ENCODE results near the gene LAMB1. TPM values are rescaled to one million over a fixed set of nuclear protein-coding genes. Genes with fewer than 3 reads are reported as not detected.

LAMB1 gene
- total RNA-seq, 2 donors from 2014 or later = 91.6 to 96.7 TPM

DNA sequence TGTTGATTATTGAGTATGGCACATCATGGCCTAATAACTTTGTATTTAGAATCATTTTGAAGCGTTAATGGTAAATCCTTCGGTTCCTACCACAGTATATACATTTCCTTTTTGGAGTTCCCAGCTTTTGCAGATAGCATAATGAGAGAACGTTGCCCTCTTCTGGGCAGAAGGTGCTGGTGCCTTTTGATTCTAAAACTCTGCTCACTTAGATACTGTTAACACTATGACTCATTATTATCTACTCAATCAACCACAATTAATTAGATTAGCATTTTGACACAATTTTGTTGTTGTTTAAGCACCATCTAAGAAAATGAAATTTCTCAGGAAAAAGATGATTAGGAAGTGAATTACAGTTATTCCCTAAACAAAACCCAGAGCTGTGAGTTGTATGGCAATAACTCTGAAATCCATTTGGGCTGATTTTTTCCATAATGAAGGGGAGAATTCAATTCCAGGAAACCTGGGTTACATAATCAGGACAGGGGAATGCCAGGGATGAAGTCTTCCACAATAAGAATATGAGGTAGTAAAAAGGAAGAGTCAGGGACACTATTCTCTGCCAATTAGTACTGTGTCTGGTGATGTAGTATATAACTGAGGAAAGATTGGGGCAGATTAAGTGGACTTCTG, 123.4 kb downstream of the LAMB1 start:
- Histone ChIP-seq H3K27me3 (no peaks in the 10 kb centered on the region), H3K4me1 (no peaks in the 10 kb centered on the region), H3K36me3 (no peaks in the 10 kb centered on the region), H3K9ac (ENCODE audit: low read depth in 2 of 2, low read length in 2 of 2) (no peak overlapping the region), H3K27ac (no peak overlapping the region), H3K9me3 (no peaks in the 10 kb centered on the region), H3K4me3 (no peak overlapping the region)
- peak; percentile 41 for DNase-seq
- TF ChIP-seq, protein P1, sequence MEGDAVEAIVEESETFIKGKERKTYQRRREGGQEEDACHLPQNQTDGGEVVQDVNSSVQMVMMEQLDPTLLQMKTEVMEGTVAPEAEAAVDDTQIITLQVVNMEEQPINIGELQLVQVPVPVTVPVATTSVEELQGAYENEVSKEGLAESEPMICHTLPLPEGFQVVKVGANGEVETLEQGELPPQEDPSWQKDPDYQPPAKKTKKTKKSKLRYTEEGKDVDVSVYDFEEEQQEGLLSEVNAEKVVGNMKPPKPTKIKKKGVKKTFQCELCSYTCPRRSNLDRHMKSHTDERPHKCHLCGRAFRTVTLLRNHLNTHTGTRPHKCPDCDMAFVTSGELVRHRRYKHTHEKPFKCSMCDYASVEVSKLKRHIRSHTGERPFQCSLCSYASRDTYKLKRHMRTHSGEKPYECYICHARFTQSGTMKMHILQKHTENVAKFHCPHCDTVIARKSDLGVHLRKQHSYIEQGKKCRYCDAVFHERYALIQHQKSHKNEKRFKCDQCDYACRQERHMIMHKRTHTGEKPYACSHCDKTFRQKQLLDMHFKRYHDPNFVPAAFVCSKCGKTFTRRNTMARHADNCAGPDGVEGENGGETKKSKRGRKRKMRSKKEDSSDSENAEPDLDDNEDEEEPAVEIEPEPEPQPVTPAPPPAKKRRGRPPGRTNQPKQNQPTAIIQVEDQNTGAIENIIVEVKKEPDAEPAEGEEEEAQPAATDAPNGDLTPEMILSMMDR (IDR thresholded peaks at IDR 0.05) = peak; percentile 83
- intact Hi-C loops (cut with DNase I) = loop anchor here (2.0 to 10.0 kb wide), 4 partner anchors 105 to 417 kb away; no protein-coding TSS in a partner anchor

DNA sequence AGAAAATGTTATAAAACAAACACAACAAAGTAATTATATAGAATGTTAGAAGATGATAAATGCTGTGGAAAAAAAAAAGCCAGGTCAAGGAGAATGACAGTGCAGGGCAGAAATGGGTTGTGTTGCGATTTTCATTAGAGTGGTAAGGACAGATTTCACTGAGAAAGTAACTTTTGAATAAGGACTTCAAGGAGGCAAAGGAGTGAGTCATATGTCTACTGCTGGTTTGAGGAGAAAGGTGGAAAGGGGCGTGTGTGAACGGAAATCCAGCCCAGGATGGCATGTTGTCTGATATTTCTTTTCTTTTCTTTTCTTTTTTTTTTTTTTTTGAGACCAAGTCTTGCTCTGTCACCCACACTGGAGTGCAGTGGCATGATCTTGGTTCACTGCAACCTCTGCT, 124.3 kb downstream of the LAMB1 start:
- Histone ChIP-seq H3K27me3 (no peaks in the 10 kb centered on the region), H3K27ac (no peak overlapping the region), H3K9ac (ENCODE audit: low read depth in 2 of 2, low read length in 2 of 2) (no peak overlapping the region), H3K4me3 (no peak overlapping the region), H3K36me3 (no peaks in the 10 kb centered on the region), H3K4me1 (no peaks in the 10 kb centered on the region), H3K9me3 (no peaks in the 10 kb centered on the region)
- no peak for DNase-seq
- TF ChIP-seq, protein P1 (IDR thresholded peaks at IDR 0.05) = no peak
- intact Hi-C loops (cut with DNase I) = loop anchor here (2.0 to 10.0 kb wide), 3 partner anchors 104 to 416 kb away; no protein-coding TSS in a partner anchor

DNA sequence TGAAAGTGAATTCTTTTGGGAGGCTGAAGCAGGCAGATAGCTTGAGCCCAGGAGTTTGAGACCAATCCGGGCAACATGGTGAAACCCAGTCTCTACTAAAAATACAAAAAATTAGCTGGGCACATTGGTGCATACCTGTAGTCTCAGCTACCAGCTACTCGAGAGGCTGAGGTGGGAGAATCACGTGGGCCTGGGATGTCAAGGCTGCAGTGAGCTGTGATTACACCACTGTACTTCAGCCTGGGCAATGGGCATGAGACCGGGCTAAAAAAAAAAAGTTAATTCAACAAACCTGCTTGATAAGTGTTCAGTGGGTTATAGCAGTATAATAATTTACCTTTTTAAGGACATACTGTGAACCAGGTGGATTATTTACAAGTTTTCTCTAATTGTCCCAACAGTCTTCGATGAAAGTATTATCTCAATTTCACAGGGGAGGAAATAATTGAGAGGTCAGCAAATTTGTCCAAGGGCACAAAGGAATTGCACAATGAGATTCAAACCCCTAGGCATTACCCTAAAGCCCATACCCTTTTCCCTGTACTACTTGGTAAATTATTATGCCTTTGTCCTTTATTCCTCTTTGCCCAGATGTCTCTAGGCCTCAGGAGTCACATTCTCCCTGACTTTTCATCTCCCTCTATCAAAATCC, 125.1 kb downstream of the LAMB1 start:
- H3K4me1 ChIP-seq = no peaks in the 10 kb centered on the region
- intact Hi-C loops (cut with DNase I) = loop anchor here (2.0 to 10.0 kb wide), 3 partner anchors 103 to 416 kb away; no protein-coding TSS in a partner anchor
- no peak for DNase-seq

DNA sequence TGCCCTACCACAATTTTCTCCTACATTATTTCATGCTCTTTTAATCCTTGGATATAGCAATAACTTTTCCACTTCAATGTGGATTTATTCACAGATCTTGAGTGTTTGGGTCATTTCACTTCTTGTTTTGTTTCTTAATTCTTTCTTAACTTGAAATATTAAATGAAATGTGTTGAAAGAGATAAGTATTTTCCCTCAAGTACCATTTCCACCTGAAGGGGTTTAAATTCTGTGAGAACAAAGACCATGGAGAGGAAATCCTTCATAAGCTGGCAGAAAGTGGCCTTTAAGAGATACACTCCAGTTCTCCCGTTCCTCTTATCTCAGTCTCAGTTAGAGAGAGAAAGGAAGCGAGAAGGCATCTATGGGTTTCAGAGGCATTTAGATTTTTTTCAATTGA, 126.0 kb downstream of the LAMB1 start:
- Histone ChIP-seq H3K27ac (no peak overlapping the region), H3K27me3 (no peaks in the 10 kb centered on the region), H3K36me3 (no peaks in the 10 kb centered on the region), H3K9me3 (no peaks in the 10 kb centered on the region), H3K4me3 (no peak overlapping the region), H3K4me1 (no peaks in the 10 kb centered on the region), H3K9ac (ENCODE audit: low read depth in 2 of 2, low read length in 2 of 2) (no peak overlapping the region)
- TF ChIP-seq, protein P1 (IDR thresholded peaks at IDR 0.05) = no peak
- intact Hi-C loops (cut with DNase I) = loop anchor here (5.0 to 10.0 kb wide), 2 partner anchors 102 to 415 kb away; no protein-coding TSS in a partner anchor
- DNase-seq = no peak

More for the DNA sequence above, 125.1 kb downstream of the LAMB1 start:
- H3K4me3 ChIP-seq = no peak overlapping the region
- TF ChIP-seq, protein P1 (IDR thresholded peaks at IDR 0.05) = no peak
- H3K36me3 ChIP-seq = no peaks in the 10 kb centered on the region
- H3K27me3 ChIP-seq = no peaks in the 10 kb centered on the region
- H3K27ac ChIP-seq = no peak overlapping the region
- H3K9me3 ChIP-seq = no peaks in the 10 kb centered on the region
- no peak overlapping the region for H3K9ac ChIP-seq (ENCODE audit: low read depth in 2 of 2, low read length in 2 of 2)

DNA sequence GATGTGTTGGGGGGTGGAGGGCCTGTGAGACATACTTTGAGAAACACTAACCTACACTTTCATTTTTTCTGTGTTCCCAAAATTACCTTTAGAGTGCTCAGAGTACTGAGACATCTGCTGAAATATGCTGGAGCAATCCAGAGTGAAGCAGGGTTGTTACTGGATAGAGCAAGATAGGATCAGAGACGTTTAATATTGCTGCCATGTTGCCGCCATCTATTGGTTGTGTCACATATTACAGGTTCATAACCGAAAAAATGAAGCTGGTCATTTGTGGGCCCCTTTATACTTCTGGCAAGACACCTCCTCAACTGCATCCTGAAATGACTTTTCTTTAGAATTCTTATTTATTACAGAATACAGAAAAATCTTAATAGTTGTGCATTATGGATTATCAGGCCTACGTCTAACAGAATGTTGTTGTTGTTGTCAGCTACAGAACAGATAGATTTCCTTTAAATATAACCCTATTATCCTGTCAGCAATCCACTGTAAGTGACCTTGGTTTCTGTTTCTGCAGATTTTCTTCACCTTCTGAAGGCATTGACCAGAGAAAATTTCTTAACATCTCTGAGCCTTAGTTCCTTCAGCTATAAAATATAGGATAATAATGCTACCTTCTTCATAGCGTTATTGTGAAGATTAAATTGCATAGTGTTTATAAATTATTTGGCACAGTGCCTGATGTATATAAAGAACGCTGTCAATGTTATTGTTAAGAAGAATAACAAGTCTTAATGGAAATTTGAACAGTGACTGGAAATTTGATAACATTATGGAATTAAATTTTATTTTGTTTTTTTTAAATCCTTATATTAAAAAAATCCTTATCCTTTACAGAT, 128.1 kb downstream of the LAMB1 start:
- Histone ChIP-seq H3K4me1 (no peaks in the 10 kb centered on the region), H3K27me3 (no peaks in the 10 kb centered on the region), H3K36me3 (no peaks in the 10 kb centered on the region), H3K27ac (no peak overlapping the region), H3K9me3 (no peaks in the 10 kb centered on the region), H3K4me3 (no peak overlapping the region), H3K9ac (ENCODE audit: low read depth in 2 of 2, low read length in 2 of 2) (no peak overlapping the region)
- TF ChIP-seq, protein P1 (IDR thresholded peaks at IDR 0.05) = peak; percentile 64
- intact Hi-C loops (cut with DNase I) = loop anchor here (5.0 to 10.0 kb wide), 3 partner anchors 78 to 413 kb away; no protein-coding TSS in a partner anchor
- peak; percentile 61 for DNase-seq
